ENCODE results near the gene LCE1F.

DNA sequence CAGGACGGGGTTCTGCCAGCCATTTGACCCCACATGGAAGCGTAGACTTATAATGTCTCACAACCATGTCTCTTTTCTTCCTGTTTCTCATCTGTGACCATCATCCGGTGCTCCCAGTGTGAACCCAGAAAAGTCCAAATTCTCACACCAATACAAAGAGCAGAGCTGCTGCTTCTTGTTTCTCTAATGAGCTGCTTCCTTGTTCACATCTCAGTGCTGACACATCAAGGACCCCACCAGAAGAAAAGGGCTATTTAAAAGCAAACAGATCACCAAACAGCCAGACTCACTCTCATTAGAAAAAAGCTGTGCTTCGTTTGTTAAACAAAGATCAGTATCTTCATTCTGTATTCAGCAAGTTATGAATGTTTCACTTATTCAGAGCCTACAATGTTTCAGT is 20.7 kb downstream of the LCE1F start:
- TF ChIP-seq GATA2 (IDR thresholded peaks at IDR 0.05; ENCODE audit: low read depth, low read length) (no peak), GATA3 (IDR thresholded peaks at IDR 0.05; ENCODE audit: low read depth, low read length) (no peak)
